Lung (tissue), 12 donors: Measurements from ENCODE around the gene AGBL4. TPM values are rescaled to one million over a fixed set of nuclear protein-coding genes. Genes with fewer than 3 reads are reported as not detected.

Source experiments
- ATAC-seq: fragments of 200-7000 bp; cut with Tn5 transposase; one replicate; pipeline ENCODE4 v1.9.1; 2020; ENCODE audit warnings: moderate number of reproducible peaks; ENCODE audit not compliant: insufficient read depth, low FRiP score
- DNase-seq, 3 donors: peaks; one replicate each; pipeline ENCODE4 v3.0.0-alpha.2; 2013 to 2017
- H3K27ac ChIP-seq, 2 donors: one replicate each; pipeline ENCODE4 v1.5.1; 2013; ENCODE audit warnings: mild to moderate bottlenecking in 2 of 2, moderate library complexity in 2 of 2, control low read depth in 1 of 2, inconsistent platforms in 1 of 2, low read depth in 1 of 2, low read length in 1 of 2
- H3K27me3 ChIP-seq, 3 donors: one replicate each; pipeline ENCODE4 v1.5.1; 2013; ENCODE audit warnings: low read length in 2 of 3; ENCODE audit not compliant: control insufficient read depth in 3 of 3, insufficient read depth in 3 of 3
- H3K36me3 ChIP-seq, 4 donors: one replicate each; pipeline ENCODE4 v1.5.1; 2013; ENCODE audit warnings: low read length in 4 of 4, mild to moderate bottlenecking in 1 of 4, moderate library complexity in 1 of 4; ENCODE audit not compliant: control insufficient read depth in 4 of 4, insufficient read depth in 4 of 4
- H3K4me1 ChIP-seq, 5 donors: one replicate each; pipeline ENCODE4 v1.5.1; 2013; ENCODE audit warnings: low read length in 5 of 5, mild to moderate bottlenecking in 2 of 5, moderate library complexity in 1 of 5; ENCODE audit not compliant: control insufficient read depth in 5 of 5, insufficient read depth in 5 of 5
- H3K4me3 ChIP-seq: one replicate; pipeline ENCODE4 v1.5.1; 2013; ENCODE audit warnings: mild to moderate bottlenecking, control low read depth, moderate library complexity
- H3K9ac ChIP-seq, 2 donors: one replicate each; pipeline ENCODE4 v1.5.1; 2013; ENCODE audit warnings: low read length in 2 of 2, control low read depth in 1 of 2; ENCODE audit not compliant: insufficient read depth in 1 of 2
- H3K9me3 ChIP-seq, 4 donors: one replicate each; pipeline ENCODE4 v1.5.1; 2013; ENCODE audit warnings: low read length in 3 of 4, mild to moderate bottlenecking in 1 of 4, moderate library complexity in 1 of 4; ENCODE audit not compliant: control insufficient read depth in 4 of 4, insufficient read depth in 3 of 4
- CTCF ChIP-seq: IDR thresholded peaks from 2 replicates; pipeline ENCODE4 v1.5.1; 2012; ENCODE audit warnings: mild to moderate bottlenecking; ENCODE audit errors: control extremely low read depth, extremely low read depth
- WGBS, 2 donors: extraction: QIAGEN DNeasy Blood & Tissue Kit; methylation state at CpG; one replicate each; pipeline ENCODE4 v1.1.7; 2013; 5-methylcytosine and 5-hydroxymethylcytosine counted together
- polyA plus RNA-seq, 2 donors: library from polyadenylated mRNA; stranded (reverse); fragments of 200-250 nt; gene quantifications; one replicate each; pipeline ENCODE4 v1.2.1, GENCODE V29; 2013
- total RNA-seq, 2 donors: library from RNA; depleted of rRNA in 1 of 2; stranded (reverse); fragments of >200 nt in 1 of 2; gene quantifications; one replicate each; pipeline ENCODE4 v1.2.1, GENCODE V29; 2014 to 2021
- donor health status: control.
- donor health status: control.
- donor health status: Bipolar disorder and iron deficiency.
- donor health status: healthy.
- donor health status: DM: yes; HTN: yes; CAD: no.

Gene AGBL4
- total and polyA plus RNA-seq, 4 donors: 0.24 to 7.5 (median 2.6) TPM

- no peaks in the 10 kb centered on the region for H3K9me3 ChIP-seq
- H3K27me3 ChIP-seq: no peaks in the 10 kb centered on the region
- no peaks in the 10 kb centered on the region for H3K36me3 ChIP-seq
- no peaks in the 10 kb centered on the region for H3K4me1 ChIP-seq
- H3K9ac ChIP-seq: no peak overlapping the region
- H3K4me3 ChIP-seq: no peak overlapping the region
- DNase-seq: no peak
- WGBS, 2 donors: 65 to 79% methylated on average over 2 of the region's 2 CpGs
- H3K27ac ChIP-seq: no peak overlapping the region
- no peak for ATAC-seq
- no peak for TF ChIP-seq CTCF
These were observed 857.7 kb downstream of the AGBL4 start for GRCh38 chr1:49166031-49166430.

- no peaks in the 10 kb centered on the region for H3K9me3 ChIP-seq
- no peaks in the 10 kb centered on the region for H3K36me3 ChIP-seq
- H3K4me3 ChIP-seq: no peak overlapping the region
- DNase-seq (no peak), ATAC-seq (no peak)
- no peak overlapping the region for H3K9ac ChIP-seq
- H3K27ac ChIP-seq: no peak overlapping the region
- WGBS, 2 donors: 72 to 80% methylated on average over 2 of the region's 2 CpGs
- TF ChIP-seq CTCF: no peak
- H3K4me1 ChIP-seq: no peaks in the 10 kb centered on the region
- H3K27me3 ChIP-seq: no peaks in the 10 kb centered on the region
These were observed 860.7 kb downstream of the AGBL4 start for GRCh38 chr1:49163031-49163430.

GRCh38 chr1:49160677-49161076, 863.1 kb downstream of the AGBL4 start:
- ATAC-seq (no peak), DNase-seq (no peak)
- no peaks in the 10 kb centered on the region for H3K4me1 ChIP-seq
- H3K27me3 ChIP-seq: no peaks in the 10 kb centered on the region
- H3K4me3 ChIP-seq: no peak overlapping the region
- no peak for TF ChIP-seq CTCF
- 78 to 79% methylated on average over 6 of the region's 6 CpGs for WGBS, 2 donors
- H3K27ac ChIP-seq: no peak overlapping the region
- H3K9me3 ChIP-seq: no peaks in the 10 kb centered on the region
- no peak overlapping the region for H3K9ac ChIP-seq
- H3K36me3 ChIP-seq: no peaks in the 10 kb centered on the region

- ATAC-seq (no peak), DNase-seq (no peak)
- H3K9ac ChIP-seq: no peak overlapping the region
- H3K27me3 ChIP-seq: no peaks in the 10 kb centered on the region
- no peak for TF ChIP-seq CTCF
- peaks cover 0 to 8% (median 0%) of the 10 kb centered on the region in 4 donors for H3K9me3 ChIP-seq
- no peak overlapping the region for H3K4me3 ChIP-seq
- WGBS, 2 donors: 84 to 87% methylated on average over 1 of the region's 1 CpG
- no peaks in the 10 kb centered on the region for H3K4me1 ChIP-seq
- H3K27ac ChIP-seq: no peak overlapping the region
- no peaks in the 10 kb centered on the region for H3K36me3 ChIP-seq
These were observed 887.0 kb downstream of the AGBL4 start for GRCh38 chr1:49136738-49137251.
